IMR-90 (cell line): ENCODE data around the gene ZMIZ2.

Experiments
- CEBPB ChIP-seq: IDR thresholded peaks from 2 replicates; pipeline ENCODE4 v1.6.1; 2012; ENCODE audit warnings: low read depth, low read length, improper control_type of control experiment
- CTCF ChIP-seq: conservative IDR thresholded peaks from 2 replicates; pipeline ENCODE4 v1.5.1; 2012; ENCODE audit warnings: mild to moderate bottlenecking, low read depth, low read length, improper control_type of control experiment
- ELK1 ChIP-seq: fragments of 150-350 bp; IDR thresholded peaks from 2 replicates; pipeline ENCODE4 v1.6.1; 2016; ENCODE audit warnings: low read depth, mild to moderate bottlenecking, low read length, moderate library complexity, borderline replicate concordance
- FOS ChIP-seq: fragments of 150-350 bp; IDR thresholded peaks from 2 replicates; pipeline ENCODE4 v1.6.1; 2016; ENCODE audit warnings: low read depth, low read length
- MAZ ChIP-seq: IDR thresholded peaks from 2 replicates; pipeline ENCODE4 v1.6.1; 2012; ENCODE audit warnings: low read depth, mild to moderate bottlenecking, low read length, improper control_type of control experiment, moderate library complexity, borderline replicate concordance
- MXI1 ChIP-seq: IDR thresholded peaks from 2 replicates; pipeline ENCODE4 v1.6.1; 2012; ENCODE audit warnings: low read depth, mild to moderate bottlenecking, low read length, moderate library complexity, borderline replicate concordance
- POLR2A ChIP-seq: IDR thresholded peaks from 2 replicates; pipeline ENCODE4 v1.6.1; 2012; ENCODE audit warnings: mild to moderate bottlenecking, low read depth, low read length
- RCOR1 ChIP-seq: IDR thresholded peaks from 2 replicates; pipeline ENCODE4 v1.6.1; 2012; ENCODE audit warnings: mild to moderate bottlenecking, low read length, improper control_type of control experiment; ENCODE audit not compliant: insufficient replicate concordance
- SMC3 ChIP-seq: fragments of 150-350 bp; IDR thresholded peaks from 2 replicates; pipeline ENCODE4 v1.6.1; 2016; ENCODE audit warnings: low read depth, mild to moderate bottlenecking, antibody characterized with exemption, low read length, moderate library complexity
- USF2 ChIP-seq: fragments of 150-350 bp; IDR thresholded peaks from 2 replicates; pipeline ENCODE4 v1.6.1; 2017; ENCODE audit warnings: mild to moderate bottlenecking, antibody characterized with exemption, low read length, low read depth

- TF ChIP-seq CTCF (no peak), RCOR1 (no peak), POLR2A (no peak), MXI1 (no peak), MAZ (no peak), CEBPB (no peak), USF2 (no peak), ELK1 (no peak), FOS (no peak), SMC3 (no peak)
Observed at GRCh38 chr7:44743750-44744149, 4.9 kb upstream of the ZMIZ2 start.
